Measurements from ENCODE around the gene GALC.

DNA sequence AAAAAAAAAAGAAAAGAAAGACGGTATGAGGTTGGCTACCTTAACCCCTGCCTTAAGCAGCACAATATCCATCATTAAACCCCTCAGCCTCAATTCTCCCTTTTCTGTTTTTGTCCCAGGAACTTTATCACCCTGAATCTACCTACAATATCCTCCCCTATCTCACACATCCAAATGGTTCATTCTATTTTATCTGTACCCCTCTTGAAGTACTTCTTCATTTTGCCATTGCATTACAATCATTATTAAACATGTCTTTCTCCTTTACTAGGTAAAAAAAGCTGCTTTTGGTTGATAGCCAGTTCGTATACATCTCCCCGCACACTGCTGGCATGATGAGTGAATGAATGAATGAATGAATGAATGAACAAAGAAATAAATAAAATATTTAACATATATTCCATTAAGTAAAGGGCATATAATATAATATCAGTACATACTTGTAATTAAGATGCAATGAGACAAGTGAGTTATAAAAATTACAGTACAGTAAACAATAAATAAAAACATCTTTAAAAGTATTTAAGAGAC is 11.6 kb upstream of the GALC start:
- TF ChIP-seq, protein P1, sequence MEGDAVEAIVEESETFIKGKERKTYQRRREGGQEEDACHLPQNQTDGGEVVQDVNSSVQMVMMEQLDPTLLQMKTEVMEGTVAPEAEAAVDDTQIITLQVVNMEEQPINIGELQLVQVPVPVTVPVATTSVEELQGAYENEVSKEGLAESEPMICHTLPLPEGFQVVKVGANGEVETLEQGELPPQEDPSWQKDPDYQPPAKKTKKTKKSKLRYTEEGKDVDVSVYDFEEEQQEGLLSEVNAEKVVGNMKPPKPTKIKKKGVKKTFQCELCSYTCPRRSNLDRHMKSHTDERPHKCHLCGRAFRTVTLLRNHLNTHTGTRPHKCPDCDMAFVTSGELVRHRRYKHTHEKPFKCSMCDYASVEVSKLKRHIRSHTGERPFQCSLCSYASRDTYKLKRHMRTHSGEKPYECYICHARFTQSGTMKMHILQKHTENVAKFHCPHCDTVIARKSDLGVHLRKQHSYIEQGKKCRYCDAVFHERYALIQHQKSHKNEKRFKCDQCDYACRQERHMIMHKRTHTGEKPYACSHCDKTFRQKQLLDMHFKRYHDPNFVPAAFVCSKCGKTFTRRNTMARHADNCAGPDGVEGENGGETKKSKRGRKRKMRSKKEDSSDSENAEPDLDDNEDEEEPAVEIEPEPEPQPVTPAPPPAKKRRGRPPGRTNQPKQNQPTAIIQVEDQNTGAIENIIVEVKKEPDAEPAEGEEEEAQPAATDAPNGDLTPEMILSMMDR (IDR thresholded peaks at IDR 0.05): no peak
- no peak for TF ChIP-seq POLR2A (IDR thresholded peaks at IDR 0.05)
